CD4-positive, alpha-beta T cell treated with Interferon alpha-2 for 1 hour (primary cell): Measurements from ENCODE around the gene SHOX.

Experiments
- DNase-seq, 2 donors: peaks; one replicate each; pipeline ENCODE4 v3.0.0-alpha.2; 2020 to 2022

Gene SHOX

GRCh38 chrX:675279-675954 lies 44.8 kb downstream of the SHOX start:
- no peak for DNase-seq

GRCh38 chrX:675955-676295 lies 45.3 kb downstream of the SHOX start:
- no peak for DNase-seq

- DNase-seq, result no peak
These were observed 46.8 kb downstream of the SHOX start for GRCh38 chrX:677376-677775.

DNA sequence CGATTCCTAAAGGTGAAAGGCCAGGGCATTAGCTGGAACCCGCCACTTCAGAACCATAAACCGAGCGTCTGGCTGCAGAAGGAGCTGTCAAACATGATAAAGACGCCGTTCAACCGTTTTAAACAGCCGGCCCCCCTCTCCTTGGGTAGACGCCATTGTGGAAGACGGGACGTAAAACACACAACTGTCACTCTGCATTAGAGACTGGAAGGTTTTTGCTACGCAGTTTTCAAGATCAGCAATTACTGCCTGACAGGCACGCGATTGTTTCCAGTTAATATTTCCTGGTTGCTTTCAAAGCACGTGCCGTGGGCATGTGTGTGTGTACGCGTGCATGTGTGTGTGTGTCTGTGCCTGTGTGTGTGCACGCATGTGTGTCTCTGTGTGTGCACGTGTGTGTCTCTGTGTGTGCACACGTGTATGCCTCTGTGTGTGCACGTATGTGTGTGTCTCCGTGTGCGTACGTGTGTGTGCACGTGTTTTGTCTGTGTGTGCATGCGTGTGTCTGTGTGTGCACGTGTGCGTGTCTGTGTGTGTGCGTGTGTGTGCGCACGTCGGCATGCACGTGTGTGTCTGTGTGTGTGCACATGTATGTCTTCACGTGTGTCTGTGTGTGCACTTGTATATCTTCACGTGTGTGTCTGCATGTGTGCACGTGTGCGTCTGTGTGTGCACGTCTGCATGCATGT lies 48.8 kb downstream of the SHOX start:
- DNase-seq, result no peak

GRCh38 chrX:680062-680461 lies 49.5 kb downstream of the SHOX start:
- no peak for DNase-seq

GRCh38 chrX:681989-682388 lies 51.4 kb downstream of the SHOX start:
- DNase-seq, result no peak

GRCh38 chrX:682892-683291 lies 52.3 kb downstream of the SHOX start:
- no peak for DNase-seq

- DNase-seq, result no peak
These were observed 53.0 kb downstream of the SHOX start for GRCh38 chrX:683576-683975.

- DNase-seq, result no peak
These were observed 54.8 kb downstream of the SHOX start for GRCh38 chrX:685120-686032.

DNA sequence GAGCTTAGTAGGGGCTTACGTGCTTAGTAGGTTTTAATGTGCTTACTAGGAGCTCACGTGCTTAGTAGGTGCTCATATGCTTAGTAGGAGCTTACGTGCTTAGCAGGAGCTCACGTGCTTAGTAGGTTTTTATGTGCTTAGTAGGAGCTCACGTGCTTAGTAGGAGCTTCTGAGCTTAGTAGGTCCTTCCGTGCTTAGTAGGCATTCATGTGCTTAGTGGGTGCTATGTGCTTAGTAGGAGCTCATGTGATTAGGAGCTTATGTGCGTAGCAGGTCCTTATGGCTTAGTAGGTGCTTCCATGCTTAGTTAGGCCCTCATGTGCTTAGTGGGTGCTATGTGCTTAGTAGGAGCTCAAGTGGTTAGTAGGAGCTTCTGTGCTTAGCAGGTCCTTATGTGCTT lies 59.4 kb downstream of the SHOX start:
- DNase-seq, result no peak

- no peak for DNase-seq
These were observed 64.2 kb downstream of the SHOX start for GRCh38 chrX:694800-695199.

- no peak for DNase-seq
These were observed 67.6 kb downstream of the SHOX start for GRCh38 chrX:698206-698605.

- DNase-seq, result no peak
These were observed 70.3 kb downstream of the SHOX start for GRCh38 chrX:700936-701335.

DNA sequence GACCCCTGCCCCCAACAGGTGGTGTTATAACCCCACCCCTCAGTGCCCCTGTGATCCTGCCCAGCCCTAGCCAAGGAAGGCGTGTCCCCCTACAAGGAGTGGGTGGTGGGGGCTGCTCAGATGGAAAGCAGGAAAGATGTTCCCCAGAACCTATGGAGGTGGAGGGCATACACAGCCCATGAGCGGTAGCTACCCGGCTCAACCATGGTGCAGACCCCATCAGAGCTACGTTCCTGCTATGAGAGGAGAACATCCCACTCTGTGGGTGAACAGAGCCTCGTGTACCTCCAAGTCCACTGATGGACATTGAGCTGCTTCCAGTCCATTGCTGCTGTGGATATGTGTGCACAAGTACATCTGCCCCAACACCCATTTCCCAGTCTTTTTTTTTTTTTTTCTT lies 71.1 kb downstream of the SHOX start:
- no peak for DNase-seq

DNA sequence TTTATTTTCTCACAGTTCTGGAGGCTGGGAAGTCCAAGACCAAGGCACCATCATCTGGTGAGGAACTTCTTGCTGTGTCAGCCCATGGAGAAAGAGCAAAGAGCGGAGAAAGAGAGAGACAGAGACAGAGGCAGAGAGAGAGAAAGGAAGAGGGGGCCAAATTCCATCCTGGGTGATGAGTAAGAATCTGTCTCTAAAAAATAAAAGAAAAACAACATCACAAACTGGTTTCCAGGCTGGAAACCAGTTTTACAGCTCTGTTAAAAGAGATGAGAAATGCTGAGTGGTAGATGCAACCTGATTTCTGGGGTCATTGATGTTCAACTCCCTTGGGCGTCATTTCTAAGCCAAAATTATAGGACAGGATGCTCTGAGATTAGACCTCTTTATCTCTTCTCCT lies 72.9 kb downstream of the SHOX start:
- no peak for DNase-seq

DNA sequence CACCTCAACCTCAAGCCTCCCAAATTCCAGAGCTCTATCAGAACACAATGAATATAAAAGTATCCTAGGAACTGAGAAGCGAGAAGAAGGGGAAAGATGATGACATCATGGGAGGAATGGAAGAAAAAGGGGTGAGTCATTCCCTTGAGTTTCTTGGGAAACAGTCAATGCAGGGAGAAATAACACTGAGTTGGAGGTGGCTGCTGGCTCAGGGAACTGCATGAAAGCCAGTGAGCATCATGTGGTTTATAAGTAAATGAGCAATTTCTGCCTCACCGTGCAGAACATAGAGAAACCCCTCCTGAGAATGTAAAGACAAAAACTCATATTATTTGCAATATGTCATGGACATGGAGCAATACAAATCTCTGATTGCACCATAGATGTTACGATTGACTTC lies 73.3 kb downstream of the SHOX start:
- no peak for DNase-seq
